DOHH2 (cell line): ENCODE data around the gene ITGAX.

Experiments
- H3F3A ChIP-seq: fragments of 200-600 bp; sonication (generic), shearing (Covaris generic); 2 replicates; pipeline ENCODE4 v1.6.0; 2016; ENCODE audit warnings: antibody characterized with exemption, mild to moderate bottlenecking; ENCODE audit not compliant: control insufficient read depth, insufficient read depth
- H3K27ac ChIP-seq: fragments of 200-600 bp; sonication (generic); 2 replicates; pipeline ENCODE4 v1.5.1; 2014; ENCODE audit warnings: low read depth, mild to moderate bottlenecking, low read length, moderate library complexity
- H3K27me3 ChIP-seq: fragments of 200-600 bp; sonication (generic); 2 replicates; pipeline ENCODE4 v1.6.1; 2014; ENCODE audit warnings: mild to moderate bottlenecking, low read length, mixed read lengths; ENCODE audit not compliant: control insufficient read depth
- H3K36me3 ChIP-seq: fragments of 200-600 bp; sonication (generic); 2 replicates; pipeline ENCODE4 v1.6.1; 2014; ENCODE audit warnings: mild to moderate bottlenecking, low read length, moderate library complexity, mixed read lengths; ENCODE audit not compliant: control insufficient read depth
- H3K4me1 ChIP-seq: fragments of 200-600 bp; sonication (generic); 2 replicates; pipeline ENCODE4 v1.6.1; 2014; ENCODE audit warnings: mild to moderate bottlenecking, low read length, mixed read lengths; ENCODE audit not compliant: control insufficient read depth
- H3K4me2 ChIP-seq: fragments of 200-600 bp; sonication (generic); 2 replicates; pipeline ENCODE4 v1.6.0; 2014; ENCODE audit warnings: mild to moderate bottlenecking, low read length, moderate library complexity
- H3K4me3 ChIP-seq: fragments of 200-600 bp; sonication (generic); 2 replicates; pipeline ENCODE4 v1.5.1; 2014; ENCODE audit warnings: mild to moderate bottlenecking, low read length, mixed read lengths
- H3K79me2 ChIP-seq: fragments of 200-600 bp; sonication (generic); 2 replicates; pipeline ENCODE4 v1.6.1; 2014; ENCODE audit warnings: mild to moderate bottlenecking, low read length, mixed read lengths; ENCODE audit not compliant: control insufficient read depth
- H3K9me2 ChIP-seq: fragments of 200-600 bp; sonication (generic); replicated peaks from 2 replicates; pipeline ENCODE4 v1.6.1; 2014; ENCODE audit warnings: mild to moderate bottlenecking, low read length, mixed read lengths; ENCODE audit not compliant: control insufficient read depth
- H3K9me3 ChIP-seq: fragments of 200-600 bp; sonication (generic); 2 replicates; pipeline ENCODE4 v1.6.1; 2014; ENCODE audit warnings: antibody characterized with exemption, low read length, mixed read lengths; ENCODE audit not compliant: control insufficient read depth, insufficient read depth
- H4K20me1 ChIP-seq: fragments of 200-600 bp; sonication (generic); 2 replicates; pipeline ENCODE4 v1.6.0; 2014; ENCODE audit warnings: low read depth, mild to moderate bottlenecking, antibody characterized with exemption, low read length, moderate library complexity; ENCODE audit not compliant: control insufficient read depth, insufficient read depth
- CTCF ChIP-seq: fragments of 200-600 bp; sonication (generic); IDR thresholded peaks from one replicate; pipeline ENCODE4 v1.5.1; 2014; ENCODE audit warnings: antibody characterized with exemption, mild to moderate bottlenecking, low read depth, low read length; ENCODE audit not compliant: poor library complexity, severe bottlenecking
- EZH2phosphoT487 ChIP-seq: fragments of 200-600 bp; sonication (generic); IDR thresholded peaks from 2 replicates; pipeline ENCODE4 v1.6.1; 2017; ENCODE audit warnings: borderline replicate concordance, mild to moderate bottlenecking, antibody characterized with exemption, low read length, moderate library complexity, mixed read lengths

Gene ITGAX

GRCh38 chr16:31428638-31429247, 73.8 kb downstream of the ITGAX start:
- H3K79me2 ChIP-seq: no peaks in the 10 kb centered on the region
- no peaks in the 10 kb centered on the region for H3K9me2 ChIP-seq
- TF ChIP-seq EZH2phosphoT487: no peak
- H3K27me3 ChIP-seq: no peaks in the 10 kb centered on the region
- no peaks in the 10 kb centered on the region for H3F3A ChIP-seq
- no peak overlapping the region for H3K4me2 ChIP-seq
- no peaks in the 10 kb centered on the region for H3K9me3 ChIP-seq
- no peaks in the 10 kb centered on the region for H3K36me3 ChIP-seq
- no peak overlapping the region for H3K4me3 ChIP-seq
- H4K20me1 ChIP-seq: no peaks in the 10 kb centered on the region
- H3K27ac ChIP-seq: no peak overlapping the region
- no peaks in the 10 kb centered on the region for H3K4me1 ChIP-seq

- Histone ChIP-seq H3K4me2 (no peak overlapping the region), H3K36me3 (no peaks in the 10 kb centered on the region), H3K9me3 (no peaks in the 10 kb centered on the region), H4K20me1 (no peaks in the 10 kb centered on the region), H3F3A (no peaks in the 10 kb centered on the region), H3K79me2 (no peaks in the 10 kb centered on the region), H3K4me3 (no peak overlapping the region), H3K27ac (no peak overlapping the region), H3K4me1 (no peaks in the 10 kb centered on the region), H3K9me2 (no peaks in the 10 kb centered on the region), H3K27me3 (no peaks in the 10 kb centered on the region)
- TF ChIP-seq CTCF (no peak), EZH2phosphoT487 (no peak)
These were observed 74.3 kb downstream of the ITGAX start for GRCh38 chr16:31429314-31429713.

- no peaks in the 10 kb centered on the region for H3K4me1 ChIP-seq
- no peaks in the 10 kb centered on the region for H3K36me3 ChIP-seq
- H3K4me3 ChIP-seq: no peak overlapping the region
These were observed 74.8 kb downstream of the ITGAX start for GRCh38 chr16:31429796-31430195.

More at GRCh38 chr16:31429796-31430195, 74.8 kb downstream of the ITGAX start:
- H3K9me3 ChIP-seq: no peaks in the 10 kb centered on the region
- H3K27ac ChIP-seq: no peak overlapping the region
- no peaks in the 10 kb centered on the region for H3K79me2 ChIP-seq
- no peak for TF ChIP-seq EZH2phosphoT487
- TF ChIP-seq CTCF: no peak
- H3K27me3 ChIP-seq: no peaks in the 10 kb centered on the region
- no peak overlapping the region for H3K4me2 ChIP-seq
- no peaks in the 10 kb centered on the region for H3F3A ChIP-seq
- H3K9me2 ChIP-seq: no peaks in the 10 kb centered on the region
- H4K20me1 ChIP-seq: no peaks in the 10 kb centered on the region
